Immature natural killer cell (primary cell): ENCODE results near the gene LMO2. TPM values are rescaled to one million over a fixed set of nuclear protein-coding genes. Genes with fewer than 3 reads are reported as not detected.

Experiments used
- DNase-seq, 3 donors: peaks; one replicate each; pipeline ENCODE4 v3.0.0; 2022; ENCODE audit warnings: mixed read lengths in 1 of 3
- H3K27ac Mint-ChIP-seq, 6 donors: one replicate each; pipeline ENCODE4 v1.8.0; 2020; ENCODE audit warnings: mixed read lengths in 6 of 6, mild to moderate bottlenecking in 5 of 6, inconsistent platforms in 4 of 6, moderate library complexity in 3 of 6
- H3K27me3 Mint-ChIP-seq, 3 donors: one replicate each; pipeline ENCODE4 v1.8.0; 2020 to 2021; ENCODE audit warnings: low read depth in 3 of 3, mild to moderate bottlenecking in 3 of 3, mixed read lengths in 3 of 3, moderate library complexity in 3 of 3, inconsistent platforms in 1 of 3
- H3K36me3 Mint-ChIP-seq, 3 donors: one replicate each; pipeline ENCODE4 v1.8.0; 2020; ENCODE audit warnings: mixed read lengths in 3 of 3, inconsistent platforms in 2 of 3, mild to moderate bottlenecking in 2 of 3
- H3K4me1 Mint-ChIP-seq, 2 donors: one replicate each; pipeline ENCODE4 v1.8.0; 2020; ENCODE audit warnings: inconsistent platforms in 2 of 2, mild to moderate bottlenecking in 2 of 2, mixed read lengths in 2 of 2, moderate library complexity in 1 of 2
- H3K4me3 Mint-ChIP-seq, 5 donors: one replicate each; pipeline ENCODE4 v1.8.0; 2020; ENCODE audit warnings: mild to moderate bottlenecking in 5 of 5, mixed read lengths in 5 of 5, inconsistent platforms in 3 of 5, moderate library complexity in 3 of 5
- H3K9me3 Mint-ChIP-seq, 6 donors: one replicate each; pipeline ENCODE4 v1.8.0; 2020; ENCODE audit warnings: mild to moderate bottlenecking in 6 of 6, mixed read lengths in 6 of 6, inconsistent platforms in 4 of 6, moderate library complexity in 3 of 6
- polyA plus RNA-seq, 3 donors: library from polyadenylated mRNA; unstranded; fragments of 300-500 nt; fragmentation: Illumina TruSeq; gene quantifications; one replicate each; pipeline ENCODE4 v1.2.3, GENCODE V29; 2021

Gene LMO2
- polyA plus RNA-seq, 3 donors from 2014 or later, result 0.31 to 2.8 (median 1.9) TPM

- Mint-ChIP-seq H3K4me1 (peaks cover 37 to 64% of the 10 kb centered on the region in 2 donors), H3K36me3 (peaks cover 0 to 3% (median 0%) of the 10 kb centered on the region in 3 donors), H3K27ac (peak overlapping the region; percentile 57 to 92 (median 66)), H3K9me3 (peaks cover 0 to 6% (median 0%) of the 10 kb centered on the region in 6 donors), H3K27me3 (peaks cover 29 to 39% (median 29%) of the 10 kb centered on the region in 3 donors), H3K4me3 (peak overlapping the region; percentile 75 to 87 (median 86))
- no peak for DNase-seq
These were observed 1.2 kb upstream of the LMO2 start for GRCh38 chr11:33892906-33893594.

- no peak for DNase-seq
- peaks cover 0 to 6% (median 0%) of the 10 kb centered on the region in 6 donors for H3K9me3 Mint-ChIP-seq
- no peak overlapping the region for H3K4me3 Mint-ChIP-seq
- H3K27ac Mint-ChIP-seq, result no peak overlapping the region
- peaks cover 28 to 56% (median 34%) of the 10 kb centered on the region in 3 donors for H3K27me3 Mint-ChIP-seq
- H3K4me1 Mint-ChIP-seq, result peaks cover 36 to 49% of the 10 kb centered on the region in 2 donors
- no peaks in the 10 kb centered on the region for H3K36me3 Mint-ChIP-seq
These were observed 2.0 kb downstream of the LMO2 start for GRCh38 chr11:33889821-33890378.

DNA sequence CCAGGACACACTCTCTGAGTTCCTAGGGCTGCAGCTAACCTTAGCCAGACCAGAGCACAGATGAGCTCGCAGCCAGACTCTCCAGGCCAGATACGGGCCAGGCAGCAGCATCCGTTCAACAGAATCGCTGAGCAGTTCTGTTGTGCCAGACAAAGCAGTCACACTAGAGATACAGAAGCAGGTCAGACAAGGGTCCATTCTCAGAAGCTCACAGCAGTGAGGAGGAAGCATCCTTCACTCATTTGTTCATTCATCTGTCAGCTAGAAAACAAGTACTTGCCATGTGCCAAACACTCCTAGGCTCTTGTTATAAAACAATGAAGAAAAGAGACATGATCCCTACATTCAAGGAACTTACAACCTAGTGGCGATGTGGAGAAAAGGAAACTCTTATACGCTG is 2.6 kb downstream of the LMO2 start:
- Mint-ChIP-seq H3K27me3 (peaks cover 29 to 58% (median 30%) of the 10 kb centered on the region in 3 donors), H3K27ac (no peak overlapping the region), H3K36me3 (no peaks in the 10 kb centered on the region), H3K4me3 (no peak overlapping the region), H3K4me1 (peaks cover 31 to 45% of the 10 kb centered on the region in 2 donors), H3K9me3 (peaks cover 0 to 6% (median 0%) of the 10 kb centered on the region in 6 donors)
- no peak for DNase-seq

GRCh38 chr11:33887886-33888285 is 4.0 kb downstream of the LMO2 start:
- Mint-ChIP-seq H3K27ac (no peak overlapping the region), H3K36me3 (no peaks in the 10 kb centered on the region), H3K9me3 (no peaks in the 10 kb centered on the region), H3K27me3 (peaks cover 21 to 50% (median 23%) of the 10 kb centered on the region in 3 donors), H3K4me1 (peaks cover 17 to 31% of the 10 kb centered on the region in 2 donors), H3K4me3 (no peak overlapping the region)
- no peak for DNase-seq

GRCh38 chr11:33885338-33886005 is 6.4 kb downstream of the LMO2 start:
- Mint-ChIP-seq H3K4me1 (peaks cover 6 to 10% of the 10 kb centered on the region in 2 donors), H3K9me3 (no peaks in the 10 kb centered on the region), H3K27ac (no peak overlapping the region), H3K36me3 (no peaks in the 10 kb centered on the region), H3K4me3 (no peak overlapping the region), H3K27me3 (peaks cover 15 to 40% (median 30%) of the 10 kb centered on the region in 3 donors)
- DNase-seq, result peak in 1 of 3 donors; percentile 20

GRCh38 chr11:33884601-33885000 is 7.3 kb downstream of the LMO2 start:
- no peaks in the 10 kb centered on the region for H3K9me3 Mint-ChIP-seq
- H3K4me1 Mint-ChIP-seq, result peaks cover 6 to 10% of the 10 kb centered on the region in 2 donors
- H3K27me3 Mint-ChIP-seq, result peaks cover 15 to 36% (median 26%) of the 10 kb centered on the region in 3 donors
- H3K36me3 Mint-ChIP-seq, result no peaks in the 10 kb centered on the region
- DNase-seq, result no peak
- H3K27ac Mint-ChIP-seq, result no peak overlapping the region
- no peak overlapping the region for H3K4me3 Mint-ChIP-seq

GRCh38 chr11:33884035-33884434 is 7.8 kb downstream of the LMO2 start:
- no peaks in the 10 kb centered on the region for H3K36me3 Mint-ChIP-seq
- no peak for DNase-seq
- peaks cover 10 to 34% (median 24%) of the 10 kb centered on the region in 3 donors for H3K27me3 Mint-ChIP-seq
- H3K4me3 Mint-ChIP-seq, result no peak overlapping the region
- no peaks in the 10 kb centered on the region for H3K9me3 Mint-ChIP-seq
- peaks cover 6 to 10% of the 10 kb centered on the region in 2 donors for H3K4me1 Mint-ChIP-seq
- H3K27ac Mint-ChIP-seq, result no peak overlapping the region

- no peak for DNase-seq
- H3K36me3 Mint-ChIP-seq, result no peaks in the 10 kb centered on the region
- H3K9me3 Mint-ChIP-seq, result peaks cover 0 to 2% (median 0%) of the 10 kb centered on the region in 6 donors
- H3K27ac Mint-ChIP-seq, result no peak overlapping the region
- H3K4me3 Mint-ChIP-seq, result no peak overlapping the region
- peaks cover 6 to 10% of the 10 kb centered on the region in 2 donors for H3K4me1 Mint-ChIP-seq
- H3K27me3 Mint-ChIP-seq, result peaks cover 14 to 32% (median 19%) of the 10 kb centered on the region in 3 donors
These were observed 10.0 kb downstream of the LMO2 start for GRCh38 chr11:33881651-33882503.

DNA sequence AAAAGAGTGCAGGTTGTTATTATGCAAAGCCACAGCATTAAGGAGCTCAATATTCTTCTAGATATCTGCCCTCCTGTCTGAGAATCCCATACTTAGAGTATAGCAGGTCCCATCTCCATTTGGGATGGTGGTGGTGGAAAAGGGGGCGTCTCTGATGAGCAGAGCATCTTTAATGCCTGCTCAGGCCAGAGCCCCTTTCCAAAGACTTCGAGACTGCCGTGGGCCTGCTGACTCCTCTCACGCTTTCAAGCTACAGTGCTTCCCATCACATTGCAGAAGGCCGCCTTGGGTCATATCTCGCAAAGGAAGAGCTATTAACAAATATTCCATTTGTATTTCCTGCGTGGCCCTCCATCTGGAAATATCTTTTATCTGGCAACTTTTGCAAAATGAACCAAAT is 10.9 kb downstream of the LMO2 start:
- no peaks in the 10 kb centered on the region for H3K36me3 Mint-ChIP-seq
- no peak overlapping the region for H3K27ac Mint-ChIP-seq
- no peak for DNase-seq
- H3K4me1 Mint-ChIP-seq, result peaks cover 6 to 10% of the 10 kb centered on the region in 2 donors
- no peak overlapping the region for H3K4me3 Mint-ChIP-seq
- peaks cover 0 to 2% (median 0%) of the 10 kb centered on the region in 6 donors for H3K9me3 Mint-ChIP-seq
- H3K27me3 Mint-ChIP-seq, result peaks cover 16 to 26% (median 19%) of the 10 kb centered on the region in 3 donors

GRCh38 chr11:33879375-33879774 is 12.5 kb downstream of the LMO2 start:
- H3K27ac Mint-ChIP-seq, result no peak overlapping the region
- H3K4me3 Mint-ChIP-seq, result no peak overlapping the region
- DNase-seq, result no peak
- H3K27me3 Mint-ChIP-seq, result peaks cover 10 to 19% (median 18%) of the 10 kb centered on the region in 3 donors
- peaks cover 0 to 2% (median 0%) of the 10 kb centered on the region in 6 donors for H3K9me3 Mint-ChIP-seq
- H3K4me1 Mint-ChIP-seq, result no peaks in the 10 kb centered on the region
- no peaks in the 10 kb centered on the region for H3K36me3 Mint-ChIP-seq

GRCh38 chr11:33877038-33877437 is 14.8 kb downstream of the LMO2 start:
- Mint-ChIP-seq H3K27ac (no peak overlapping the region), H3K27me3 (peaks cover 15 to 29% (median 16%) of the 10 kb centered on the region in 3 donors), H3K9me3 (peaks cover 0 to 2% (median 0%) of the 10 kb centered on the region in 6 donors)

GRCh38 chr11:33875621-33876294 is 16.1 kb downstream of the LMO2 start:
- H3K27me3 Mint-ChIP-seq, result peaks cover 12 to 32% (median 19%) of the 10 kb centered on the region in 3 donors
- H3K4me1 Mint-ChIP-seq, result peaks cover 3% of the 10 kb centered on the region in 2 donors
- H3K9me3 Mint-ChIP-seq, result peaks cover 0 to 2% (median 0%) of the 10 kb centered on the region in 6 donors
- H3K36me3 Mint-ChIP-seq, result no peaks in the 10 kb centered on the region
- no peak for DNase-seq
- H3K4me3 Mint-ChIP-seq, result no peak overlapping the region
- H3K27ac Mint-ChIP-seq, result peak overlapping the region in 1 of 6 donors; percentile 6

More at GRCh38 chr11:33877038-33877437, 14.8 kb downstream of the LMO2 start:
- no peak for DNase-seq
- H3K4me3 Mint-ChIP-seq, result no peak overlapping the region
- no peaks in the 10 kb centered on the region for H3K4me1 Mint-ChIP-seq
- H3K36me3 Mint-ChIP-seq, result no peaks in the 10 kb centered on the region
